K562 (cell line): ENCODE results near the gene G6PC3. TPM values are rescaled to one million over a fixed set of nuclear protein-coding genes. Genes with fewer than 3 reads are reported as not detected.
A peak's percentile ranks its signal among the peaks of the same experiment; 100 is the strongest.

Experiments
- BCOR ChIP-seq: fragments of 450-650 bp; IDR thresholded peaks from 2 replicates; pipeline ENCODE4 v1.6.1; 2016
- BMI1 ChIP-seq: fragments of 150-350 bp; IDR thresholded peaks from 2 replicates; pipeline ENCODE4 v1.6.1; 2014; ENCODE audit warnings: low read length
- EGR1 ChIP-seq: fragments of 450-650 bp; conservative IDR thresholded peaks from 2 replicates; pipeline ENCODE4 v1.6.1; 2017; ENCODE audit warnings: mild to moderate bottlenecking
- FOXJ3 ChIP-seq: sonication (generic); formaldehyde crosslinking; IDR thresholded peaks from 2 replicates; pipeline ENCODE4 v1.4.0; 2020; ENCODE audit warnings: mild to moderate bottlenecking, missing genetic modification reagents
- HNRNPK ChIP-seq: fragments of 200-400 bp; formaldehyde crosslinking; IDR thresholded peaks from one replicate; pipeline ENCODE4 v1.6.1; 2018; ENCODE audit warnings: mild to moderate bottlenecking, low read depth, low read length; ENCODE audit not compliant: poor library complexity, severe bottlenecking
- HOMEZ ChIP-seq: fragments of 250-450 bp; sonication (Bioruptor Pico); IDR thresholded peaks from 2 replicates; pipeline ENCODE4 v1.4.0; 2020; ENCODE audit warnings: mild to moderate bottlenecking, moderate library complexity
- KAT7 ChIP-seq: sonication (generic); formaldehyde crosslinking; IDR thresholded peaks from 2 replicates; pipeline ENCODE4 v1.8.0; 2022; ENCODE audit warnings: missing genetic modification reagents, mild to moderate bottlenecking, borderline replicate concordance
- MYNN ChIP-seq, 2 experiments: sonication (generic); formaldehyde crosslinking in 1 of 2; IDR thresholded peaks; 2 replicates each; pipeline versions ENCODE4 v1.5.0 to v1.6.1; 2016 to 2020; ENCODE audit warnings: antibody characterized with exemption in 1 of 2, missing genetic modification reagents in 1 of 2
- NCOA1 ChIP-seq: fragments of 450-650 bp; IDR thresholded peaks from 2 replicates; pipeline ENCODE4 v1.6.1; 2016; ENCODE audit warnings: low read depth
- PHF20 ChIP-seq: fragments of 450-650 bp; IDR thresholded peaks from 2 replicates; pipeline ENCODE4 v1.6.1; 2018; ENCODE audit not compliant: partially characterized antibody
- THRA ChIP-seq: fragments of 450-650 bp; IDR thresholded peaks from 2 replicates; pipeline ENCODE4 v1.6.1; 2017; ENCODE audit warnings: mild to moderate bottlenecking, moderate library complexity
- USF1 ChIP-seq: sonication (generic); formaldehyde crosslinking; IDR thresholded peaks from 2 replicates; pipeline ENCODE4 v1.9.0; 2022; ENCODE audit warnings: mild to moderate bottlenecking, missing genetic modification reagents
- USF2 ChIP-seq: sonication (generic); formaldehyde crosslinking; IDR thresholded peaks from 2 replicates; pipeline ENCODE4 v1.5.0; 2020; ENCODE audit warnings: missing genetic modification reagents
- ZKSCAN8 ChIP-seq: fragments of 200-800 bp; sonication (Bioruptor generic); IDR thresholded peaks from 2 replicates; pipeline ENCODE4 v1.6.1; 2016; ENCODE audit warnings: missing genetic modification characterization, missing compliant biosample characterization
- ZNF146 ChIP-seq: IDR thresholded peaks from one replicate; pipeline ENCODE4 v1.6.1; 2018; ENCODE audit warnings: missing compliant biosample characterization; ENCODE audit not compliant: unreplicated experiment
- ZNF232 ChIP-seq: sonication (generic); formaldehyde crosslinking; IDR thresholded peaks from 2 replicates; pipeline ENCODE4 v1.8.0; 2022; ENCODE audit warnings: mild to moderate bottlenecking, missing genetic modification reagents
- ZNF311 ChIP-seq: fragments of 250-450 bp; sonication (Bioruptor Pico); IDR thresholded peaks from 2 replicates; pipeline ENCODE4 v1.4.0; 2020; ENCODE audit warnings: mild to moderate bottlenecking, moderate library complexity
- ZNF41 ChIP-seq: fragments of 250-450 bp; sonication (Bioruptor Pico); conservative IDR thresholded peaks from 2 replicates; pipeline ENCODE4 v1.4.0; 2020; ENCODE audit warnings: mild to moderate bottlenecking
- ZNF444 ChIP-seq: fragments of 250-450 bp; sonication (Bioruptor Pico); IDR thresholded peaks from 2 replicates; pipeline ENCODE4 v1.4.0; 2020; ENCODE audit warnings: mild to moderate bottlenecking, moderate library complexity
- ZNF717 ChIP-seq: fragments of 250-450 bp; sonication (Bioruptor Pico); IDR thresholded peaks from 2 replicates; pipeline ENCODE4 v1.5.0; 2021
- polyA plus RNA-seq, 8 experiments: library from polyadenylated mRNA; depleted of rRNA in 4 of 8; stranded (reverse) in 5 of 8; unstranded in 3 of 8; fragments of >200 nt; fragmentation: Nextera tagmentation in 2 of 8; fragmentation: Illumina TruSeq in 1 of 8; extraction: Ambion mirVana in 2 of 8; extraction: Trizol in 1 of 8; gene quantifications; 2 replicates each; pipeline versions ENCODE4 v1.2.1 to v1.2.3, GENCODE V29; 2011 to 2014; ENCODE audit warnings: inconsistent platforms in 1 of 8, missing spikeins in 1 of 8
- total RNA-seq, 7 experiments: library from RNA; depleted of rRNA in 6 of 7; stranded (reverse); fragments of >200 nt in 6 of 7; fragmentation: Illumina TruSeq in 2 of 7; extraction: Trizol in 2 of 7; gene quantifications; 2 replicates each; pipeline versions ENCODE4 v1.2.1 to v1.2.3, GENCODE V29; 2011 to 2021; ENCODE audit warnings: low replicate concordance in 1 of 7
- TF ChIP-seq, protein P1 (sequence below): fragments of 450-650 bp; conservative IDR thresholded peaks from 2 replicates; pipeline ENCODE4 v1.6.1; 2016; ENCODE audit warnings: missing genetic modification characterization, low read depth, mild to moderate bottlenecking, control low read depth, missing compliant biosample characterization
- TF ChIP-seq, protein P2 (sequence below): sonication (generic); formaldehyde crosslinking; IDR thresholded peaks from 2 replicates; pipeline ENCODE4 v1.8.1; 2023; ENCODE audit warnings: mild to moderate bottlenecking, missing genetic modification reagents, moderate library complexity

The G6PC3 gene
- total and polyA plus RNA-seq, 9 of the 15 experiments (the other 6 are each of a cell fraction or from before 2014, with no cell fraction given): 10.4 to 57.8 (median 31.1) TPM

GRCh38 chr17:44095647-44096496 lies 25.3 kb downstream of the G6PC3 start (continued):
- TF ChIP-seq MYNN (IDR thresholded peaks at IDR 0.05) (peak; percentile 33; the same call in 1 of the 2 replicates), MYNN (CRISPR knock-in tag; IDR thresholded peaks at IDR 0.05) (no peak), BCOR (no peak), ZNF232 (no peak), HNRNPK (no peak), ZNF444 (CRISPR knock-in tag) (no peak), ZKSCAN8 (CRISPR knock-in tag) (no peak), USF1 (no peak), ZNF717 (no peak), KAT7 (CRISPR knock-in tag) (no peak), FOXJ3 (CRISPR knock-in tag) (peak; percentile 87), NCOA1 (peak; percentile 42; the same call in 1 of the 2 replicates), ZNF41 (CRISPR knock-in tag) (no peak), EGR1 (peak; percentile 76), USF2 (CRISPR knock-in tag) (no peak), ZNF146 (CRISPR knock-in tag) (no peak), THRA (no peak), ZNF311 (no peak), BMI1 (peak; percentile 58; the same call in 1 of the 2 replicates), PHF20 (no peak), HOMEZ (CRISPR knock-in tag) (no peak)
- TF ChIP-seq, protein P1, sequence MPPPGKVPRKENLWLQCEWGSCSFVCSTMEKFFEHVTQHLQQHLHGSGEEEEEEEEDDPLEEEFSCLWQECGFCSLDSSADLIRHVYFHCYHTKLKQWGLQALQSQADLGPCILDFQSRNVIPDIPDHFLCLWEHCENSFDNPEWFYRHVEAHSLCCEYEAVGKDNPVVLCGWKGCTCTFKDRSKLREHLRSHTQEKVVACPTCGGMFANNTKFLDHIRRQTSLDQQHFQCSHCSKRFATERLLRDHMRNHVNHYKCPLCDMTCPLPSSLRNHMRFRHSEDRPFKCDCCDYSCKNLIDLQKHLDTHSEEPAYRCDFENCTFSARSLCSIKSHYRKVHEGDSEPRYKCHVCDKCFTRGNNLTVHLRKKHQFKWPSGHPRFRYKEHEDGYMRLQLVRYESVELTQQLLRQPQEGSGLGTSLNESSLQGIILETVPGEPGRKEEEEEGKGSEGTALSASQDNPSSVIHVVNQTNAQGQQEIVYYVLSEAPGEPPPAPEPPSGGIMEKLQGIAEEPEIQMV (tag): no peak
- TF ChIP-seq, protein P2, sequence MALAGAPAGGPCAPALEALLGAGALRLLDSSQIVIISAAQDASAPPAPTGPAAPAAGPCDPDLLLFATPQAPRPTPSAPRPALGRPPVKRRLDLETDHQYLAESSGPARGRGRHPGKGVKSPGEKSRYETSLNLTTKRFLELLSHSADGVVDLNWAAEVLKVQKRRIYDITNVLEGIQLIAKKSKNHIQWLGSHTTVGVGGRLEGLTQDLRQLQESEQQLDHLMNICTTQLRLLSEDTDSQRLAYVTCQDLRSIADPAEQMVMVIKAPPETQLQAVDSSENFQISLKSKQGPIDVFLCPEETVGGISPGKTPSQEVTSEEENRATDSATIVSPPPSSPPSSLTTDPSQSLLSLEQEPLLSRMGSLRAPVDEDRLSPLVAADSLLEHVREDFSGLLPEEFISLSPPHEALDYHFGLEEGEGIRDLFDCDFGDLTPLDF (CRISPR knock-in tag): no peak
